OCI-LY1 (cell line): ENCODE data around the gene GPX3.
A peak's percentile ranks its signal among the peaks of the same experiment; 100 is the strongest.

Experiments used
- CTCF ChIP-seq: fragments of 200-600 bp; sonication (generic), shearing (Covaris generic); IDR thresholded peaks from 2 replicates; pipeline ENCODE4 v1.5.1; 2017; ENCODE audit warnings: mild to moderate bottlenecking, antibody characterized with exemption, low read length, moderate library complexity, mixed read lengths
- EZH2 ChIP-seq: fragments of 200-600 bp; sonication (generic), shearing (Covaris generic); IDR thresholded peaks from 2 replicates; pipeline ENCODE4 v1.8.0; 2017; ENCODE audit warnings: borderline replicate concordance, mixed run types, mild to moderate bottlenecking, antibody characterized with exemption, low read length, moderate library complexity, mixed read lengths

DNA sequence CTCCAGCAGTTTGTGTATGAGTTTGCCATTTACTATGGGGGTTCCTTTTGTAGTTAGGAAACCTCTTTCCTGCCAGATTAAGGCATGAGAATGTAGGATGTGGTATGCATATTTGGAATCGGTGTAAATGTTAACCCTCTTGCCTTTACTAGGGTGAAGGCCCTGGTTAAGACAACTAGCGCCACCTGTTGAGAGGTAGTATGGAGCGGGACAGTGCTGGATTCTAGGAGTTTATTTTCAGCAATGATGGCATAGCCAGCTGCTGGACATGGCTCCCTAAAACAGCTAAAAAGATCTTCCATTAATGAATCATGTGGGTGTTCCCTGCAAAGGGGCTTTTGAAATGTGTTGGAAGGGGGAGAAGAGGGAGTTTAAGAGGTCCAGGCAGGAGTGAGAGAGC is 30.7 kb upstream of the GPX3 start:
- TF ChIP-seq EZH2 (no peak), CTCF (peak; percentile 71)
